ENCODE results near the gene KRT8. TPM values are rescaled to one million over a fixed set of nuclear protein-coding genes. Genes with fewer than 3 reads are reported as not detected.

Gene KRT8
- total and polyA plus RNA-seq, 2 of the 13 experiments (the other 11 are each of a cell fraction or from before 2014, with no cell fraction given), result 498 to 718 TPM

DNA sequence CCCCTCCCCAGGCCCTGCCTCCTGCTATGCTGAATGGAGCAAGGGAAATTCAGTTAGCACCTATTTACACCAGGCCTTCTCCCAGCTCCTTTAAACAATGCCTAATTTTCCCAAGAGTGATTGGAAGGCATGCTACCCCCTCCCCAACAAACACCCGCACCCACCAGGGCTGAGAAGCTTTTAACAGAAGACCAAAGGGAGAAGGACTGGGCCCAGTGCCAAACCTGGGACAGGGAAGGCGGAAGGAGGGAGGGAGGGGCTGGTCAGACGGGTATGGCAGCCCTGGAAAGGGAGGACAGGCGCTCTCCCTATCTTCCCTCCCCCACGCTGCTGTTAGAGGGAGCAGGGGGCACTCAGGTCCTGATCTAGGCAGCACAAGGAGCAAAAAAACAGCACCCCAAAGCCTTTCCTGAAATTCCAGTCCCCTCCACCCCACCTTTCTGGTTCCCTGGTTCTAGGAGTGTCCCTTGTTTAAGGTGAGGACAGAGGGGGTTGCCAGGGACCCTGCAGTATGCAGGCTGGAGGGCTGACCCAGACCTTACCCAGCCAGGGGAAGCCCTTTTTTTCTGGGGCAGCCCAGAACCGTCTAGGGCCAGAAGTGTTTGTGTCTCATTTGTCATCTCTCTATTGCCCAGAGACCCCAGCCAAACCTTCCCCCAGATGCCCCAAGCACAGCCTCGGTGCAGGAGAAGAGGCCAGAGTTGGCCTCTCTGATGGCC, 2.4 kb upstream of the KRT8 start (continued):
- TF ChIP-seq ZNF362 (CRISPR knock-in tag; IDR thresholded peaks at IDR 0.05; ENCODE audit: borderline replicate concordance), result no peak
- TF ChIP-seq ZNF747 (CRISPR knock-in tag; IDR thresholded peaks at IDR 0.05; ENCODE audit: borderline replicate concordance), result no peak
- 0 out of 2 replicates have a peak, but pooled peaks have one; percentile 46 for TF ChIP-seq ZNF619 (CRISPR knock-in tag; IDR thresholded peaks at IDR 0.05)
- peak; percentile 20; the same call in 1 of the 2 replicates for TF ChIP-seq DRAP1 (CRISPR knock-in tag; IDR thresholded peaks at IDR 0.05)

GRCh38 chr12:52906191-52906601, 1.3 kb upstream of the KRT8 start:
- no TSS peak for BruUV-seq (replicated peaks)
- H3K9ac ChIP-seq (ENCODE audit: insufficient read depth, low read depth, low read length), result peak overlapping the region; percentile 31; the same call in 1 of the 2 replicates
- no peaks in the 10 kb centered on the region for H3K9me3 ChIP-seq (ENCODE audit: low read length)
- H3K27ac ChIP-seq (ENCODE audit: extremely low read length, insufficient read depth, low read length), result no peak overlapping the region
- H2AFZ ChIP-seq (ENCODE audit: low read length), result no peak overlapping the region
- DNase-seq (ENCODE audit: low spot score) (no peak), FAIRE-seq (no peak), ATAC-seq (no peak)
- H4K20me1 ChIP-seq (ENCODE audit: insufficient read depth, low read length), result peaks cover 24% of the 10 kb centered on the region
- POLR2A ChIA-PET, result interaction anchor here (1.2 to 18.0 kb wide), 9 partner anchors 10 to 100 kb away, joined by 4 to 465 read pairs (median 49); partner anchors contain the start of genes EIF4B and KRT18
- in situ Hi-C loops (cut with HindIII; ENCODE audit: extremely low pct_ligation_motif_present, low pct_unique_long_range_greater_than_20kb), result no loop called here
- CTCF ChIA-PET (ENCODE audit: low intra/inter-chr PET ratio, low total read pairs), result interaction anchor here (1.8 to 3.6 kb wide), 3 partner anchors 22 to 74 kb away, joined by 14 to 50 read pairs (median 39); no protein-coding TSS in a partner anchor
- WGBS (ENCODE audit: low lambda C conversion rate), result 59% methylated on average over 5 of the region's 7 CpGs
- intact Hi-C loops (cut with micrococcal nuclease; ENCODE audit: unreplicated experiment), result no loop called here
- peaks cover 76% of the 10 kb centered on the region for H3K4me1 ChIP-seq (ENCODE audit: insufficient read depth, low read length)
- H3K4me3 ChIP-seq (replicated peaks in 1 of 3; ENCODE audit: insufficient read depth in 1 of 3, low read depth in 2 of 3, low read length in 3 of 3), result peak overlapping the region in 1 of 3 experiments; percentile 9; a peak in 1 of 6 replicates
- peaks cover 35% of the 10 kb centered on the region for H3K79me2 ChIP-seq (ENCODE audit: insufficient read depth, low read length)
- H3K36me3 ChIP-seq (replicated peaks in 1 of 2; ENCODE audit: control insufficient read depth in 1 of 2, insufficient read depth in 2 of 2, low read length in 2 of 2), result peaks cover 4 to 10% of the 10 kb centered on the region in 2 experiments
- no peaks in the 10 kb centered on the region; a peak in 1 of 5 replicates for H3K27me3 ChIP-seq (ENCODE audit: control insufficient read depth in 1 of 2, insufficient read depth in 2 of 2, low read length in 2 of 2)
- peak overlapping the region; percentile 93 for H3K4me2 ChIP-seq (ENCODE audit: low read depth, low read length)
- TF ChIP-seq, protein P1, sequence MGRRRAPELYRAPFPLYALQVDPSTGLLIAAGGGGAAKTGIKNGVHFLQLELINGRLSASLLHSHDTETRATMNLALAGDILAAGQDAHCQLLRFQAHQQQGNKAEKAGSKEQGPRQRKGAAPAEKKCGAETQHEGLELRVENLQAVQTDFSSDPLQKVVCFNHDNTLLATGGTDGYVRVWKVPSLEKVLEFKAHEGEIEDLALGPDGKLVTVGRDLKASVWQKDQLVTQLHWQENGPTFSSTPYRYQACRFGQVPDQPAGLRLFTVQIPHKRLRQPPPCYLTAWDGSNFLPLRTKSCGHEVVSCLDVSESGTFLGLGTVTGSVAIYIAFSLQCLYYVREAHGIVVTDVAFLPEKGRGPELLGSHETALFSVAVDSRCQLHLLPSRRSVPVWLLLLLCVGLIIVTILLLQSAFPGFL (CRISPR knock-in tag; IDR thresholded peaks at IDR 0.05), result no peak
- TF ChIP-seq ZNF891 (CRISPR knock-in tag; IDR thresholded peaks at IDR 0.05) (peak; percentile 31; the same call in 1 of the 2 replicates), PRPF4 (IDR thresholded peaks at IDR 0.05; ENCODE audit: low read depth, low read length, poor library complexity, severe bottlenecking) (no peak), PHB2 (IDR thresholded peaks at IDR 0.05; ENCODE audit: partially characterized antibody) (no peak), MAZ (IDR thresholded peaks at IDR 0.05; ENCODE audit: borderline replicate concordance, low read depth, low read length) (no peak), MAZ (CRISPR knock-in tag; IDR thresholded peaks at IDR 0.05; ENCODE audit: low read depth) (no peak), ZNF362 (CRISPR knock-in tag; IDR thresholded peaks at IDR 0.05; ENCODE audit: borderline replicate concordance) (no peak), PHF21A (CRISPR knock-in tag; IDR thresholded peaks at IDR 0.05) (no peak), MLLT10 (CRISPR knock-in tag; IDR thresholded peaks at IDR 0.05) (no peak), ZNF367 (CRISPR knock-in tag; IDR thresholded peaks at IDR 0.05; ENCODE audit: borderline replicate concordance) (no peak), THRA (CRISPR knock-in tag; IDR thresholded peaks at IDR 0.05; ENCODE audit: borderline replicate concordance) (no peak), ZNF740 (CRISPR knock-in tag; IDR thresholded peaks at IDR 0.05) (0 out of 2 replicates have a peak, but pooled peaks have one; percentile 41), ZNF564 (CRISPR knock-in tag; IDR thresholded peaks at IDR 0.05) (no peak)
